ENCODE measurements around the gene RTCA.
A peak's percentile ranks its signal among the peaks of the same experiment; 100 is the strongest.

RTCA gene

DNA sequence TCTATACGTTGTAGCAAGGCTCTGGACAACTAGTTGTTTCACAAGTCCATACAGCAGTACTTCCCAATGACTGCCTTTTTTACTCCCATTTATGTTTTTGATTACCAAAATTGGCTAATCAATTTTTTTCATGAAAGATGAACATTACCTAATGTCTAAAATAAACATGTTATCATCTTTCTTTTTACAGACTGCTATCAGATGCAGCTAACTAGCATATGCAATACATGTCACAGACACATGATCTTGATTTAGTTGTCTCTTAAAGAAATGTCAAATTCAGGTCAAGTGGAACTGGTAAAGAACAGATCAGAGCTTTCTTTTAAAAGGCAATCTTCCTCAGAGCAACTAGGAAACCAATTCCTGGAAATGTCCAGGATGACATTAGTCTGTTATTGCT lies 15.8 kb upstream of the RTCA start:
- Histone ChIP-seq H4K20me1 (ENCODE audit: control insufficient read depth, insufficient read depth, low read depth, low read length) (no peaks in the 10 kb centered on the region), H3K79me2 (ENCODE audit: control insufficient read depth, low read length) (peaks cover 33% of the 10 kb centered on the region), H3K27ac (ENCODE audit: low read depth, low read length) (no peak overlapping the region), H3K4me3 (ENCODE audit: low read length) (peak overlapping the region; percentile 97), H3K4me1 (ENCODE audit: control insufficient read depth, low read length) (peaks cover 22% of the 10 kb centered on the region), H3F3A (ENCODE audit: control insufficient read depth, insufficient read depth) (no peaks in the 10 kb centered on the region), H3K9me3 (ENCODE audit: control insufficient read depth, insufficient read depth, low read length) (no peaks in the 10 kb centered on the region), H3K27me3 (ENCODE audit: control insufficient read depth, low read length) (no peaks in the 10 kb centered on the region), H3K9me2 (replicated peaks; ENCODE audit: control insufficient read depth, low read length) (no peaks in the 10 kb centered on the region), H3K4me2 (ENCODE audit: low read length) (peak overlapping the region; percentile 87), H3K36me3 (ENCODE audit: control insufficient read depth, low read length) (peaks cover 7% of the 10 kb centered on the region)
- no peak for TF ChIP-seq EZH2phosphoT487 (IDR thresholded peaks at IDR 0.05; ENCODE audit: borderline replicate concordance, low read length)
- TF ChIP-seq, protein P1, sequence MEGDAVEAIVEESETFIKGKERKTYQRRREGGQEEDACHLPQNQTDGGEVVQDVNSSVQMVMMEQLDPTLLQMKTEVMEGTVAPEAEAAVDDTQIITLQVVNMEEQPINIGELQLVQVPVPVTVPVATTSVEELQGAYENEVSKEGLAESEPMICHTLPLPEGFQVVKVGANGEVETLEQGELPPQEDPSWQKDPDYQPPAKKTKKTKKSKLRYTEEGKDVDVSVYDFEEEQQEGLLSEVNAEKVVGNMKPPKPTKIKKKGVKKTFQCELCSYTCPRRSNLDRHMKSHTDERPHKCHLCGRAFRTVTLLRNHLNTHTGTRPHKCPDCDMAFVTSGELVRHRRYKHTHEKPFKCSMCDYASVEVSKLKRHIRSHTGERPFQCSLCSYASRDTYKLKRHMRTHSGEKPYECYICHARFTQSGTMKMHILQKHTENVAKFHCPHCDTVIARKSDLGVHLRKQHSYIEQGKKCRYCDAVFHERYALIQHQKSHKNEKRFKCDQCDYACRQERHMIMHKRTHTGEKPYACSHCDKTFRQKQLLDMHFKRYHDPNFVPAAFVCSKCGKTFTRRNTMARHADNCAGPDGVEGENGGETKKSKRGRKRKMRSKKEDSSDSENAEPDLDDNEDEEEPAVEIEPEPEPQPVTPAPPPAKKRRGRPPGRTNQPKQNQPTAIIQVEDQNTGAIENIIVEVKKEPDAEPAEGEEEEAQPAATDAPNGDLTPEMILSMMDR (IDR thresholded peaks at IDR 0.05; ENCODE audit: low read depth, low read length, poor library complexity, severe bottlenecking) = no peak

GRCh38 chr1:100250807-100251206 lies 15.2 kb upstream of the RTCA start:
- no peaks in the 10 kb centered on the region for H3K9me3 ChIP-seq (ENCODE audit: control insufficient read depth, insufficient read depth, low read length)
- H3K4me1 ChIP-seq (ENCODE audit: control insufficient read depth, low read length) = peaks cover 22% of the 10 kb centered on the region
- H3K27ac ChIP-seq (ENCODE audit: low read depth, low read length) = no peak overlapping the region
- peaks cover 28% of the 10 kb centered on the region for H3K79me2 ChIP-seq (ENCODE audit: control insufficient read depth, low read length)
- no peaks in the 10 kb centered on the region for H4K20me1 ChIP-seq (ENCODE audit: control insufficient read depth, insufficient read depth, low read depth, low read length)
- no peaks in the 10 kb centered on the region for H3K9me2 ChIP-seq (replicated peaks; ENCODE audit: control insufficient read depth, low read length)
- no peaks in the 10 kb centered on the region for H3K27me3 ChIP-seq (ENCODE audit: control insufficient read depth, low read length)
- TF ChIP-seq EZH2phosphoT487 (IDR thresholded peaks at IDR 0.05; ENCODE audit: borderline replicate concordance, low read length) = no peak
- TF ChIP-seq, protein P1 (IDR thresholded peaks at IDR 0.05; ENCODE audit: low read depth, low read length, poor library complexity, severe bottlenecking) = no peak
- peaks cover 7% of the 10 kb centered on the region for H3K36me3 ChIP-seq (ENCODE audit: control insufficient read depth, low read length)
- H3K4me2 ChIP-seq (ENCODE audit: low read length) = no peak overlapping the region
- no peak overlapping the region for H3K4me3 ChIP-seq (ENCODE audit: low read length)
- no peaks in the 10 kb centered on the region for H3F3A ChIP-seq (ENCODE audit: control insufficient read depth, insufficient read depth)

DNA sequence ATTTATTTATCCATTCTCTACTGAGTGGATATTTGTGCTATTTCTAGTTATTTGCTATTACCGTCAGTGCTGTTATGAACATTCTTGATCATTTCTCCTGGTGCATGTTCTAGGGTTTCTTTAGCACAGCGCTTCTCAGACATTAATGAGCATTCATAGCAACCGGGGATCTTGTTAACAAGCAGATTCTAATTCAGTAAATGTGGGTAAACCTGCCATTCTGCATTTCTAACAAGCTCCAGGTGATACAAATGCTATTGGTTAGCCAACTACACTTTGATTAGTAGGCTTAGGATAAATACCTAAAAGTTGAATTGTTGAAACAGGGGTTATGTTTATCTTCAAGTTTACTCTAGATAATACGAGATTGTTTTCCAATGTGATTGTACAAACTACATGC lies 13.1 kb upstream of the RTCA start:
- no peaks in the 10 kb centered on the region for H3K9me2 ChIP-seq (replicated peaks; ENCODE audit: control insufficient read depth, low read length)

More for the DNA sequence above, 13.1 kb upstream of the RTCA start:
- no peaks in the 10 kb centered on the region for H4K20me1 ChIP-seq (ENCODE audit: control insufficient read depth, insufficient read depth, low read depth, low read length)
- no peaks in the 10 kb centered on the region for H3F3A ChIP-seq (ENCODE audit: control insufficient read depth, insufficient read depth)
- no peak overlapping the region for H3K27ac ChIP-seq (ENCODE audit: low read depth, low read length)
- H3K27me3 ChIP-seq (ENCODE audit: control insufficient read depth, low read length) = no peaks in the 10 kb centered on the region
- peaks cover 16% of the 10 kb centered on the region for H3K4me1 ChIP-seq (ENCODE audit: control insufficient read depth, low read length)
- H3K36me3 ChIP-seq (ENCODE audit: control insufficient read depth, low read length) = peaks cover 5% of the 10 kb centered on the region
- TF ChIP-seq EZH2phosphoT487 (IDR thresholded peaks at IDR 0.05; ENCODE audit: borderline replicate concordance, low read length) = no peak
- TF ChIP-seq, protein P1 (IDR thresholded peaks at IDR 0.05; ENCODE audit: low read depth, low read length, poor library complexity, severe bottlenecking) = no peak
- no peaks in the 10 kb centered on the region for H3K9me3 ChIP-seq (ENCODE audit: control insufficient read depth, insufficient read depth, low read length)
- no peak overlapping the region for H3K4me3 ChIP-seq (ENCODE audit: low read length)
- no peak overlapping the region for H3K4me2 ChIP-seq (ENCODE audit: low read length)
- H3K79me2 ChIP-seq (ENCODE audit: control insufficient read depth, low read length) = peaks cover 17% of the 10 kb centered on the region
